B cell (primary cell): ENCODE measurements around the gene ABCA1. TPM values are rescaled to one million over a fixed set of nuclear protein-coding genes. Genes with fewer than 3 reads are reported as not detected.

Experiments used
- ATAC-seq: fragments of 200-7000 bp; cut with Tn5 transposase; one replicate; pipeline ENCODE4 v1.10.0; 2021; ENCODE audit warnings: low read depth, mild to moderate bottlenecking, moderate number of reproducible peaks, moderate library complexity
- CTCF ChIA-PET: fragments of 350-600 bp; sonication (Branson Sonifier 250); formaldehyde crosslinking; loops from one replicate; lab custom pipeline; 2021; ENCODE audit warnings: antibody characterized with exemption, inconsistent platforms; lab: Charles Lee
- POLR2A ChIA-PET: fragments of 350-600 bp; sonication (Branson Sonifier 250); formaldehyde crosslinking; loops from one replicate; lab custom pipeline; 2021; ENCODE audit warnings: antibody characterized with exemption; lab: Charles Lee
- DNase-seq: peaks from one replicate; pipeline ENCODE4 v3.0.0; 2013
- H2AFZ ChIP-seq: 2 replicates; pipeline ENCODE4 v1.6.1; 2012; ENCODE audit warnings: mild to moderate bottlenecking, low read depth, low read length; ENCODE audit not compliant: insufficient read depth, poor library complexity, severe bottlenecking
- H3K27ac ChIP-seq, 2 donors: 1 replicate in 1 of 2; 2 replicates in 1 of 2; pipeline ENCODE4 v1.5.1; 2012 to 2013; ENCODE audit warnings: low read length in 2 of 2, mild to moderate bottlenecking in 2 of 2, moderate library complexity in 1 of 2
- H3K27me3 ChIP-seq, 4 experiments: fragments of 200-600 bp in 1 of 4; sonication (generic) in 1 of 4; replicated peaks in 1 of 4; 1 replicate in 2 of 4; 2 replicates in 2 of 4; pipeline versions ENCODE4 v1.6.1 to v1.7.0; 2013 to 2016; ENCODE audit warnings: low read length in 3 of 4, mild to moderate bottlenecking in 2 of 4, mixed read lengths in 1 of 4, moderate library complexity in 1 of 4; ENCODE audit not compliant: insufficient read depth in 4 of 4, control insufficient read depth in 3 of 4; ENCODE audit errors: control extremely low read depth in 1 of 4
- H3K36me3 ChIP-seq, 2 experiments: replicated peaks in 1 of 2; 1 replicate in 1 of 2; 2 replicates in 1 of 2; pipeline versions ENCODE4 v1.6.1 to v1.7.1; 2013; ENCODE audit warnings: low read length in 1 of 2; ENCODE audit not compliant: insufficient read depth in 2 of 2, control insufficient read depth in 1 of 2; ENCODE audit errors: control extremely low read depth in 1 of 2, extremely low read depth in 1 of 2
- H3K4me1 ChIP-seq, 2 donors: fragments of 200-600 bp in 1 of 2; sonication (generic) in 1 of 2; 1 replicate in 1 of 2; 2 replicates in 1 of 2; pipeline versions ENCODE4 v1.5.1 to v1.6.1; 2013 to 2017; ENCODE audit warnings: low read length in 2 of 2; ENCODE audit not compliant: control insufficient read depth in 2 of 2, insufficient read depth in 2 of 2
- H3K4me2 ChIP-seq: replicated peaks from 2 replicates; pipeline ENCODE3; 2012; ENCODE audit warnings: mild to moderate bottlenecking, low read depth, low read length; ENCODE audit not compliant: poor library complexity, severe bottlenecking
- H3K4me3 ChIP-seq, 5 experiments: fragments of 200-600 bp in 1 of 5; sonication (generic) in 1 of 5; 1 replicate in 3 of 5; 2 replicates in 2 of 5; pipeline versions ENCODE4 v1.5.1 to v1.7.0; 2011 to 2016; ENCODE audit warnings: low read length in 4 of 5, mild to moderate bottlenecking in 4 of 5, low read depth in 2 of 5, control low read depth in 1 of 5, moderate library complexity in 1 of 5; ENCODE audit not compliant: insufficient read depth in 1 of 5; ENCODE audit errors: control extremely low read depth in 1 of 5, extremely low read depth in 1 of 5
- H3K79me2 ChIP-seq: fragments of 200-600 bp; sonication (generic); one replicate; pipeline ENCODE4 v1.6.0; 2016; ENCODE audit warnings: low read length; ENCODE audit not compliant: control insufficient read depth, insufficient read depth
- H3K9ac ChIP-seq: fragments of 200-600 bp; sonication (generic); 2 replicates; pipeline ENCODE4 v1.6.1; 2017; ENCODE audit warnings: mild to moderate bottlenecking, low read length, moderate library complexity
- H3K9me3 ChIP-seq, 3 donors: one replicate each; pipeline versions ENCODE4 v1.6.1 to v1.7.1; 2013; ENCODE audit warnings: low read length in 2 of 3; ENCODE audit not compliant: control insufficient read depth in 2 of 3, insufficient read depth in 1 of 3; ENCODE audit errors: control extremely low read depth in 1 of 3
- H4K20me1 ChIP-seq: 2 replicates; pipeline ENCODE4 v1.6.0; 2012; ENCODE audit warnings: mild to moderate bottlenecking, low read length; ENCODE audit not compliant: insufficient read depth, control insufficient read depth, poor library complexity, severe bottlenecking
- H3K27ac Mint-ChIP-seq: one replicate; pipeline ENCODE4 v1.8.0; 2021; ENCODE audit warnings: mixed read lengths
- H3K27me3 Mint-ChIP-seq: one replicate; pipeline ENCODE4 v1.8.0; 2021; ENCODE audit warnings: mixed read lengths
- H3K4me1 Mint-ChIP-seq: one replicate; pipeline ENCODE4 v1.8.0; 2021; ENCODE audit warnings: mixed read lengths
- H3K4me3 Mint-ChIP-seq: one replicate; pipeline ENCODE4 v1.8.0; 2021; ENCODE audit warnings: mixed read lengths
- H3K9me3 Mint-ChIP-seq: one replicate; pipeline ENCODE4 v1.8.0; 2022; ENCODE audit warnings: mixed read lengths; ENCODE audit not compliant: insufficient read depth
- EZH2 ChIP-seq: IDR thresholded peaks from 2 replicates; pipeline ENCODE4 v1.6.1; 2012; ENCODE audit warnings: borderline replicate concordance, low read depth, mild to moderate bottlenecking, moderate library complexity, low read length; ENCODE audit not compliant: insufficient read depth, poor library complexity, severe bottlenecking
- WGBS: methylation state at CpG from one replicate; pipeline ENCODE4 v1.1.5; 2013; ENCODE audit warnings: missing lambda C conversion rate; ENCODE audit not compliant: insufficient coverage; 5-methylcytosine and 5-hydroxymethylcytosine counted together
- intact Hi-C: fragments of 100-400 bp; cut with micrococcal nuclease; formaldehyde crosslinking; loops from one replicate; pipeline ENCODE4 v1.10.0; 2022
- polyA plus RNA-seq: library from polyadenylated mRNA; depleted of rRNA; stranded (reverse); fragments of >200 nt; gene quantifications from 2 replicates; pipeline ENCODE4 v1.2.3, GENCODE V29; 2012
- total RNA-seq, 2 donors: library from RNA; stranded (reverse); fragments of 120-200 nt in 1 of 2; gene quantifications; 1 replicate in 1 of 2; 2 replicates in 1 of 2; pipeline versions ENCODE4 v1.2.3 to v1.2.4, GENCODE V29; 2013 to 2022
- TF ChIP-seq, protein P1 (sequence below): fragments of 200-600 bp; IDR thresholded peaks from one replicate; pipeline ENCODE4 v1.8.0; 2022; ENCODE audit warnings: antibody characterized with exemption, mild to moderate bottlenecking

Gene ABCA1
- total and polyA plus RNA-seq, 2 donors (not counting 1 experiment from before 2014, with no cell fraction given), result 5.2 to 24.0 TPM

DNA sequence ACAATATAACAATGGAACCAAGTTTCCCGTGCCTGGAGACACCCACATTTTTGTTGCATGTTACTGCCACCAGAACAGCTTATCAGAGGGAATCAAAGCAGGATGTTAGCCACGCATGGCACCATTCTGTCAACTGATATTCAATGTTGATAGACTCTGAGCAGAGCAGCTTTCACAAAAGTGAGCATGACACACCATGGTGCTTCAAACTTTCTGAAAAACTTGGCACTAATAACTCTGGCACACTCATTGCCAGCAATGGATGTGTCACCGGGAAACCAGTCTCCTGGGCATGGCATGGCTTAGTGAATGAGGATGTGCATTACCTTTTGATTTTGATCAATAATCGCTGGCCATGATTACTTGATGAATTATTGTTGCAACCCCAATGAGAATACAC is 144.4 kb downstream of the ABCA1 start:
- Mint-ChIP-seq H3K27me3 (no peaks in the 10 kb centered on the region), H3K27ac (no peak overlapping the region), H3K4me3 (no peak overlapping the region), H3K4me1 (peaks cover 32% of the 10 kb centered on the region), H3K9me3 (no peaks in the 10 kb centered on the region)
- TF ChIP-seq, protein P1, sequence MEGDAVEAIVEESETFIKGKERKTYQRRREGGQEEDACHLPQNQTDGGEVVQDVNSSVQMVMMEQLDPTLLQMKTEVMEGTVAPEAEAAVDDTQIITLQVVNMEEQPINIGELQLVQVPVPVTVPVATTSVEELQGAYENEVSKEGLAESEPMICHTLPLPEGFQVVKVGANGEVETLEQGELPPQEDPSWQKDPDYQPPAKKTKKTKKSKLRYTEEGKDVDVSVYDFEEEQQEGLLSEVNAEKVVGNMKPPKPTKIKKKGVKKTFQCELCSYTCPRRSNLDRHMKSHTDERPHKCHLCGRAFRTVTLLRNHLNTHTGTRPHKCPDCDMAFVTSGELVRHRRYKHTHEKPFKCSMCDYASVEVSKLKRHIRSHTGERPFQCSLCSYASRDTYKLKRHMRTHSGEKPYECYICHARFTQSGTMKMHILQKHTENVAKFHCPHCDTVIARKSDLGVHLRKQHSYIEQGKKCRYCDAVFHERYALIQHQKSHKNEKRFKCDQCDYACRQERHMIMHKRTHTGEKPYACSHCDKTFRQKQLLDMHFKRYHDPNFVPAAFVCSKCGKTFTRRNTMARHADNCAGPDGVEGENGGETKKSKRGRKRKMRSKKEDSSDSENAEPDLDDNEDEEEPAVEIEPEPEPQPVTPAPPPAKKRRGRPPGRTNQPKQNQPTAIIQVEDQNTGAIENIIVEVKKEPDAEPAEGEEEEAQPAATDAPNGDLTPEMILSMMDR, result no peak
- TF ChIP-seq EZH2, result no peak
- no peak overlapping the region for H3K27ac ChIP-seq
- no peaks in the 10 kb centered on the region for H3K9me3 ChIP-seq
- WGBS, result 100% methylated on average over 2 of the region's 4 CpGs
- peak overlapping the region; percentile 49 for H3K4me2 ChIP-seq
- peaks cover 3 to 39% of the 10 kb centered on the region in 2 experiments for H3K36me3 ChIP-seq
- no peak overlapping the region for H3K4me3 ChIP-seq
- no peak overlapping the region for H3K9ac ChIP-seq
- intact Hi-C loops, result loop anchor here (5.0 kb wide), 1 partner anchor 79 kb away; no protein-coding TSS in a partner anchor
- H4K20me1 ChIP-seq, result no peaks in the 10 kb centered on the region
- no peak for ATAC-seq
- DNase-seq, result no peak
- no peaks in the 10 kb centered on the region for H3K79me2 ChIP-seq
- POLR2A ChIA-PET, result no interaction called here
- no peak overlapping the region for H2AFZ ChIP-seq
- peaks cover 9 to 28% of the 10 kb centered on the region in 2 donors for H3K4me1 ChIP-seq
- CTCF ChIA-PET, result interaction anchor here (0.6 to 0.8 kb wide), 2 partner anchors 96 to 632 kb away, joined by 3 read pairs; no protein-coding TSS in a partner anchor
- no peaks in the 10 kb centered on the region for H3K27me3 ChIP-seq

DNA sequence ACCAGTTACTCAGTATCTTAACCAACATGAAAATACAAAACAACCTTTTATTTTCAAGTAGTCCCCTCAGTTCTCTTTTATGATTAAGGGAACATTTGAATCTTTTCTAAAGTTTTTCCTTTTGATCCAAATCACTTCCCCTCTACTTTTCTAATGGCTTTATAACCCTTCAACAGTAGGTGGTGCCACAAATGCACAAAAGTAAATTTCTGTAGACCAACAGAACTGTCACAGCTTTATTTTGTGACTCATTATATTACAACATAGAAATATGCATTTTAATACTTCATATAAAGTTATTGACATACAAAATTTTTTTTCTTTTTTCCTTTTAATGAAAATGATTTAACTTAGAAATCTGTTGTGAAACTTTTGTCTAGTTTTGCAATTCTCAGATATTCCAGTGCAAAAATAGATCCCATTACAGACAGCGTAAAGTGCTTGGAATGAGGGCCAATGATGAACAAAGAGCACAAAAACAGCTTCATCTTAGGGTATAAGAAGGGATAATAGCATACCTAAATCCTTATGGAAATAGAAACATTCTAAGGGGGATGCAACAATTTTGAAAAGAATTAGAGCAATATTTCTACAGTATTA is 147.1 kb downstream of the ABCA1 start:
- ChIA-PET POLR2A (interaction anchor here (1.2 kb wide), 1 partner anchor 34 kb away, joined by 3 read pairs; the partner anchor contains the start of gene NIPSNAP3A), CTCF (interaction anchor here (0.9 to 2.3 kb wide), 13 partner anchors 9 to 639 kb away, joined by 3 to 9 read pairs (median 5); partner anchors contain the start of gene NIPSNAP3B)
- Histone ChIP-seq H3K27me3 (no peaks in the 10 kb centered on the region), H3K79me2 (no peaks in the 10 kb centered on the region), H3K9ac (no peak overlapping the region), H4K20me1 (no peaks in the 10 kb centered on the region), H3K4me1 (peaks cover 26 to 43% of the 10 kb centered on the region in 2 donors), H2AFZ (no peak overlapping the region), H3K4me3 (no peak overlapping the region), H3K9me3 (no peaks in the 10 kb centered on the region), H3K27ac (no peak overlapping the region), H3K36me3 (peaks cover 0 to 19% of the 10 kb centered on the region in 2 experiments), H3K4me2 (no peak overlapping the region)
- Mint-ChIP-seq H3K4me3 (no peak overlapping the region), H3K27me3 (no peaks in the 10 kb centered on the region), H3K4me1 (peaks cover 35% of the 10 kb centered on the region), H3K27ac (peak overlapping the region; percentile 7), H3K9me3 (no peaks in the 10 kb centered on the region)
- intact Hi-C loops, result loop anchor here (1.0 to 5.0 kb wide), 3 partner anchors 81 to 634 kb away; no protein-coding TSS in a partner anchor
- no peak for ATAC-seq
- peak; percentile 30 for DNase-seq
- WGBS, result no CpG with 5 or more reads among the region's 1 CpG
- no peak for TF ChIP-seq EZH2
- TF ChIP-seq, protein P1, result peak; percentile 69
